GM15510 (cell line): ENCODE results near the gene TUBA4B.

Source experiments
- POLR2A ChIP-seq: IDR thresholded peaks from 3 replicates; pipeline ENCODE4 v1.6.1; 2011; ENCODE audit warnings: borderline replicate concordance; ENCODE audit not compliant: insufficient read length; ENCODE audit errors: extremely low read depth

TUBA4B gene

DNA sequence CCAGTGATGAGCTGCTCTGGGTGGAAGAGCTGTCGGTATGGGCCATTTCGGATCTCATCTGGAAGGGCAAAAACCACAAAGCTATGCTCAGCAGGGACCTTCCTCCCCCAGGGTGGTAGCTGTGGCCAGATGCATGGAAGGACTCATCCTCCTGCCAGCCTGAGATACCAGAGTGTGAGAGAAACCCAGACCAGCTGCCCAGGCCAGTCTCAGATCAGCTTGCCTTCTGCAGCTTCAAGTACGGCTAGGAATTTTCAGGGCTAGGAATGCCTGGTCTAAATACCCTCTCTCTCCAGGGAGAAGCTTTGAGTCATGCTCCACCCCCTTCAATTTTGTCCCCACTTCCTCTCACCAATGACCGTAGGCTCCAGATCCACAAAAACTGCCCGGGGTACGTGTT lies 1.4 kb upstream of the TUBA4B start:
- no peak for TF ChIP-seq POLR2A

DNA sequence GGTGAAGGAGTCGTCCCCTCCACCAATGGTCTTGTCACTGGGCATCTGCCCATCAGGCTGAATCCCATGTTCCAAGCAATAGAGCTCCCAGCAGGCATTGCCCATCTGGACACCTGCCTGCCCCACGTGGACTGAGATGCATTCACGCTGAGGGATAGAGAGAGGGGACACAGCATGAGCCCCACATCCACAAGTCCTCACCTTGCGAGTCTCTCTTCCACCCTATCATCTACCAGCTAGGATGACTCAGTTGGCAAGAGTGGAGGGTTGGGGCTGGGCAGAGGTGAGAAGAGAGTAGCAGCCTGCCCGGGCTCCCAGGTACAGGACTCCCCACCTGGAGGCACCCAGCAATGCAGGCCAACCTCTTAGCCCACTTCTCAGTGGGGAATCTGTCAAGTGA lies 959 bp upstream of the TUBA4B start:
- TF ChIP-seq POLR2A = no peak

DNA sequence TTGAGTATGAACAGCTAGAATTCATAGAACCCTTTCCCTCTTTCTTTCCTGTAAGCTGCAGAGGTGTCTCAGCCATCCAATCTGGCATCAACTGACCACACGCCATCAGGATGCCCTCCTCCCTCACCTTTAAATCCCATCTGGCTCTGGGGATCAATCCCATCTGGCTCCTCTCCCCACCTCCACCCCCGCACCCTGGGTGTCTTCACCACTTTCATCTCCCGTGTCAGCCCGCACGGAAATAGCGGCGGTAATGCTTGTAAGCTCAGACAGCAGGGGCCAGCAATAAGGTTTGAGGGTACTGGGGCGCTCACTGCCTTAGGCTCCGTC lies 508 bp upstream of the TUBA4B start:
- TF ChIP-seq POLR2A = no peak

- TF ChIP-seq POLR2A = peak; percentile 99
These were observed 928 bp downstream of the TUBA4B start, which contains the start of gene TUBA4A for GRCh38 chr2:219253753-219254589. TUBA4A (minus strand) TSS chr2:219253918; CDS start chr2:219253858, 60 bp downstream.

GRCh38 chr2:219254590-219255201 lies 1.7 kb downstream of the TUBA4B start:
- no peak for TF ChIP-seq POLR2A

GRCh38 chr2:219261024-219261855 lies 8.2 kb downstream of the TUBA4B start:
- no peak for TF ChIP-seq POLR2A

DNA sequence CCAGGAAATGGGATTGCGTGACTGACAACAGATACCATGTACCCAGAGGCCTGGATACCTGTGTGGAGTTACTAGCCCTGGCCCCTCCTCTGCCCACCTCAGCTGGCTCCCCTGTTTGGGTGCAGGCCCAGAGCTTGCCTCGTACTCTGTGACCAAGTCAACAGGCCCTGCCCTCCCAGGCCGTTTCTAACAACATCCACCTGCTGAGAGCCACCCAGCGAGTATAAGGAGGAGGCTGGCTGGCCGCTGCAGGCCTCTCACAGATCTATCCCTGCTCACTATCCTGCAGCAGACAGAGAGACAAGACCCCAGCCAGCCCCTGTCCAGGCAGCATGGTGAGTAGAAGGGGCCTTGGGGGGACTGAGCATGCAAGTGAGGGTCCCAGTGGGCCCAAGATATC lies 13.2 kb downstream of the TUBA4B start:
- no peak for TF ChIP-seq POLR2A

DNA sequence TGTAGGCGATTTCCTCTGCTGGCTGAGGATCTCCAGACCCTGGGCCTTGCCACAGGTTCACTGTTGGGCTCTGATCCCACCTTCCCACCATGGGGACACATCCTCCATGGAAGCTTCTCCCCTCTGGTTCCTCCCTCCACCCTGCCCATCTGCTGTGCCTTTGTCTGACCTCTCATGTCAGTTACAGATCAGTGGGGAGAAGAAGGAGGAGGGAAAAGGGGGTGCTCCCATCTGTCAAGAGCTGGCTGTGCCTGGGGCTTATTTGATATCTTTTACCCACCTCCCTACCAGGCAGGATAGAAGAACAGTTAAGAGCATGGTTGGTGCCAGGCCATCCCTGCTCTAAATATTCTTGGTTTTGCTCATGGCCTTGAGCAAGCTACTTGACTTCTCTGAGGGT lies 13.8 kb downstream of the TUBA4B start:
- TF ChIP-seq POLR2A = no peak

GRCh38 chr2:219268294-219268693 lies 15.3 kb downstream of the TUBA4B start:
- no peak for TF ChIP-seq POLR2A

DNA sequence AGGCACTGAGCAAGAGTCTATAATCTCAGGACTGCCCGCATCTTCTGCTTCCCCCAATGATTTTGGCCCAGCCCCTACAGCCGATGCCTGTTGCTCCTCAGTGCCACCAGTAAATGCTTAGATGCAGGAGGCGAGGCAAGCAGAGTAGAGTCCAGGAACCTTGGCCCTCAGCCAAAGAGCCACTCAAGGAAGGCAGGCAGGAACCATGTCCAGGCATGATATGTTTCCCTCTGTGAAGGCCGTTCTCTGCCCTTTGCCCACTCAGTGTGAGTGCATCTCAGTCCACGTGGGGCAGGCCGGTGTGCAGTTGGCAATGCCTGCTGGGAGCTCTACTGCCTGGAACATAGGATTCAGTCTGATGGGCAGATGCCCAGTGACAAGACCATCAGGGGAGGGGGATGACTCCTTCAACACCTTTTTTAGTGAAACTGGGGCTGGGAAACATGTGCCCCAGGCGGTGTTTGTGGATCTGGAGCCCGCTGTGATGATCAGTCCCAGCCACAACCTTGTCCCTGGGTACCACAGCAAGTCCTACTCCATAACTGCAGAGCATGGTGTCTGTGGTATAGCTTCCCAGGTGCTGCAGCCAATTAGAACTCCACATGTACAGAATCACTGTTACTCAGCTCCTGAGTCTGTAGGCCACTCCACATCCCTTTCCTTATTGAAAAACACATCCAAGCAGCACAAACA lies 16.5 kb downstream of the TUBA4B start:
- TF ChIP-seq POLR2A = no peak

GRCh38 chr2:219270055-219270372 lies 17.0 kb downstream of the TUBA4B start:
- no peak for TF ChIP-seq POLR2A

- no peak for TF ChIP-seq POLR2A
These were observed 18.0 kb downstream of the TUBA4B start for GRCh38 chr2:219271021-219271420.

- TF ChIP-seq POLR2A = no peak
These were observed 19.3 kb downstream of the TUBA4B start for GRCh38 chr2:219272356-219272755.

DNA sequence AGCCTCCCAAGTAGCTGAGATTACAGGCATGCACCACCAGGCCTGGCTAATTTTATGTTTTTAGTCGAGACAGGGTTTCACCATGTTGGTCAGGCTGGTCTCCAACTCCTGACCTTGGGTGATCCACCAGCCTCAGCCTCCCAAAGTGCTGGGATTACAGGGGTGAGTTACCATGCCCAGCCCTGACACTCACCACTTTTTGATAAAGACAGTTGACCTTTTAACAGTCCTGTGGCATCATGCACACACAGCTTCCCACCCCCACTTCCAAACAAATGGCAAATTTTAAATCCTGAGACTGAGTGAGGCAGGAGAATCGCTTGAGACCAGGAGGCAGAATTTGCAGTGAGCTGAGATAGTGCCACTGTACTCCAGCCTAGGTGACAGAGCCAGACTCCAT lies 20.0 kb downstream of the TUBA4B start:
- no peak for TF ChIP-seq POLR2A

- TF ChIP-seq POLR2A = no peak
These were observed 20.9 kb downstream of the TUBA4B start for GRCh38 chr2:219273937-219274336.
